Lower lobe of right lung (tissue), 2 donors: ENCODE measurements around the gene BRAF. TPM values are rescaled to one million over a fixed set of nuclear protein-coding genes. Genes with fewer than 3 reads are reported as not detected.
"Not testable (repeated sequence)": the region's sequence is repeated elsewhere in the genome, so short reads cannot be mapped to it uniquely, and the experiment has no call there.

ENCODE experiments used
- ATAC-seq, 2 donors: fragments of 200-7000 bp; cut with Tn5 transposase; one replicate each; pipeline ENCODE4 v1.9.1; 2020 to 2022; ENCODE audit warnings: mild to moderate bottlenecking in 2 of 2, moderate library complexity in 2 of 2
- DNase-seq: peaks from one replicate; pipeline ENCODE4 v3.0.0-alpha.2; 2020
- H3K27ac ChIP-seq: fragments of 200-600 bp; one replicate; pipeline ENCODE4 v1.8.0; 2022
- H3K27me3 ChIP-seq: fragments of 200-600 bp; one replicate; pipeline ENCODE4 v1.8.0; 2022; ENCODE audit warnings: low read depth
- H3K36me3 ChIP-seq: fragments of 200-600 bp; one replicate; pipeline ENCODE4 v1.8.0; 2022; ENCODE audit warnings: mild to moderate bottlenecking
- H3K4me1 ChIP-seq: fragments of 200-600 bp; one replicate; pipeline ENCODE4 v1.8.0; 2022
- H3K4me3 ChIP-seq: fragments of 200-600 bp; one replicate; pipeline ENCODE4 v1.8.0; 2022; ENCODE audit warnings: mild to moderate bottlenecking
- H3K9me3 ChIP-seq: fragments of 200-600 bp; one replicate; pipeline ENCODE4 v1.8.0; 2022
- intact Hi-C: fragments of 100-400 bp; cut with DNase I; formaldehyde crosslinking; loops from one replicate; pipeline ENCODE4 v1.11.0; 2022
- total RNA-seq: library from RNA; stranded (reverse); fragmentation: NEBNext Ultra II Directional; extraction: Animal tissue kit (Norgen Biotek cat#: 25700); gene quantifications from one replicate; pipeline ENCODE4 v1.2.1, GENCODE V29; 2021
- TF ChIP-seq, protein P1 (sequence below): fragments of 200-600 bp; IDR thresholded peaks from one replicate; pipeline ENCODE4 v1.8.0; 2022; ENCODE audit warnings: antibody characterized with exemption, mild to moderate bottlenecking
- donor health status: DM: no; HTN: yes; CAD: no; lungs with severe emphysema.

Gene BRAF
- total RNA-seq, 1 donor from 2014 or later: 43.0 TPM

DNA sequence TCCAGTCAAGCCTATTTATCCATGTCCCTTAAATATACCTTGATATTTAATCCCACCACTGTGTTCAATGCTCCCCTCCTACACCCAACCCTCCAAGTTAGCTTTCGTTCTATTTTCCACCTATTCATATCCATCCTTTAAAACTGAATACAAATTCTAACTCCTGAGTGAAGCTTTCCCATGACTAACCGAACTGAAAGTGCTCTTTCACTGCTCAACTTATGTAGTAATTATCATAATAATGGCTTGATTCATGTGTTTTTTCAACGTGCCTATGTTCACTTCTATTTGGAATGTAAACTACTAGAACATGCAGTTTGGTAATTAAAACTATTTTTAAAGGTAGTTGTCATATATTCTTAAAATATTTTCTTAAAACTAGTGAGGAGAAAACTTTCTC is 170.2 kb downstream of the BRAF start:
- Histone ChIP-seq H3K36me3 (peaks cover 15% of the 10 kb centered on the region), H3K4me3 (no peak overlapping the region), H3K27me3 (no peaks in the 10 kb centered on the region), H3K9me3 (no peaks in the 10 kb centered on the region), H3K27ac (no peak overlapping the region), H3K4me1 (no peaks in the 10 kb centered on the region)
- TF ChIP-seq, protein P1, sequence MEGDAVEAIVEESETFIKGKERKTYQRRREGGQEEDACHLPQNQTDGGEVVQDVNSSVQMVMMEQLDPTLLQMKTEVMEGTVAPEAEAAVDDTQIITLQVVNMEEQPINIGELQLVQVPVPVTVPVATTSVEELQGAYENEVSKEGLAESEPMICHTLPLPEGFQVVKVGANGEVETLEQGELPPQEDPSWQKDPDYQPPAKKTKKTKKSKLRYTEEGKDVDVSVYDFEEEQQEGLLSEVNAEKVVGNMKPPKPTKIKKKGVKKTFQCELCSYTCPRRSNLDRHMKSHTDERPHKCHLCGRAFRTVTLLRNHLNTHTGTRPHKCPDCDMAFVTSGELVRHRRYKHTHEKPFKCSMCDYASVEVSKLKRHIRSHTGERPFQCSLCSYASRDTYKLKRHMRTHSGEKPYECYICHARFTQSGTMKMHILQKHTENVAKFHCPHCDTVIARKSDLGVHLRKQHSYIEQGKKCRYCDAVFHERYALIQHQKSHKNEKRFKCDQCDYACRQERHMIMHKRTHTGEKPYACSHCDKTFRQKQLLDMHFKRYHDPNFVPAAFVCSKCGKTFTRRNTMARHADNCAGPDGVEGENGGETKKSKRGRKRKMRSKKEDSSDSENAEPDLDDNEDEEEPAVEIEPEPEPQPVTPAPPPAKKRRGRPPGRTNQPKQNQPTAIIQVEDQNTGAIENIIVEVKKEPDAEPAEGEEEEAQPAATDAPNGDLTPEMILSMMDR: no peak
- ATAC-seq: no peak
- no peak for DNase-seq
- intact Hi-C loops: no loop called here

DNA sequence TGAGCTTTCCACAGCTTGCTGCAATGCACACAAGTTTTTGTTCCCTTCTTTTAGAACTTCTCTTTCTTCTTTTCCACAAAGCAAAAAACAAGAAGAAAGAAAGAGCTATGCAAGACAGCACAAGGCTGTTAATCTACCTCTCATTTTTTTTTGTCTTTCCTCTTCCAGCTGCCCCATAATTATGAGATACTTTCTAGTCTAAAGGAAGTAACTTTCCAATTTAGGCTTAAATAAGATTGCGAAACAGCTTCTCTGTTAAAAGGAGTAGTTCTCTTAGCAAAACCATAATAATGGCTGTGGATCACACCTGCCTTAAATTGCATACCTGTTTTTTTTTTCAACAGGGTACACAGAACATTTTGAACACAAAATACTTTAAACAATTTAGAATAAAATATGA is 172.2 kb downstream of the BRAF start:
- no peak for ATAC-seq
- TF ChIP-seq, protein P1: no peak
- intact Hi-C loops: no loop called here
- Histone ChIP-seq H3K36me3 (peaks cover 26% of the 10 kb centered on the region), H3K4me3 (no peak overlapping the region), H3K9me3 (no peaks in the 10 kb centered on the region), H3K27ac (no peak overlapping the region), H3K4me1 (no peaks in the 10 kb centered on the region), H3K27me3 (no peaks in the 10 kb centered on the region)
- no peak for DNase-seq

DNA sequence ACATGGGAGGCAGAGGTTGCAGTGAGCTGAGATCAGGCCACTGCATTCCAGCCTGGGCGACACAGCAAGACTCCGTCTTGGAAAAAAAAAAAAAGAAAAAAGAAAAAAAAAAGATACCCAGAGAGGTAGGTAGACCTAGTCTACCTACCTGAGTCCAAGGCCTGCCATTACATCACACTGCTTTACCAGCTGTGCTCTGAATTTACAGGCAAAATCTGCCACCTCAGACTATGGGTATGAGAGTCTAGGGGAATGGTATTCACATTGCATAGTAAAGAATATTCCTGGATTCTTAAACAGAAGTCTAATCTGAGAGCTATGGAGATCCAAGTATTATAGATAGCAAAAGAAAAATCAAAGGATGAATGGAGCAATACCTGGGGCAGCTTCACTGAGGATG is 178.0 kb downstream of the BRAF start:
- H3K36me3 ChIP-seq: peaks cover 16% of the 10 kb centered on the region
- intact Hi-C loops: no loop called here
- ATAC-seq: no peak

GRCh38 chr7:140745266-140746058 is 179.3 kb downstream of the BRAF start:
- Histone ChIP-seq H3K27ac (no peak overlapping the region), H3K9me3 (no peaks in the 10 kb centered on the region), H3K36me3 (peaks cover 16% of the 10 kb centered on the region), H3K4me3 (no peak overlapping the region), H3K27me3 (no peaks in the 10 kb centered on the region), H3K4me1 (peaks cover 8% of the 10 kb centered on the region)
- TF ChIP-seq, protein P1: no peak
- peak in 1 of 2 donors; percentile 46 for ATAC-seq
- DNase-seq: no peak
- intact Hi-C loops: no loop called here

More for the DNA sequence above, 178.0 kb downstream of the BRAF start:
- Histone ChIP-seq H3K27ac (no peak overlapping the region), H3K27me3 (no peaks in the 10 kb centered on the region), H3K9me3 (no peaks in the 10 kb centered on the region), H3K4me3 (no peak overlapping the region), H3K4me1 (peaks cover 8% of the 10 kb centered on the region)
- no peak for DNase-seq
- TF ChIP-seq, protein P1: no peak

DNA sequence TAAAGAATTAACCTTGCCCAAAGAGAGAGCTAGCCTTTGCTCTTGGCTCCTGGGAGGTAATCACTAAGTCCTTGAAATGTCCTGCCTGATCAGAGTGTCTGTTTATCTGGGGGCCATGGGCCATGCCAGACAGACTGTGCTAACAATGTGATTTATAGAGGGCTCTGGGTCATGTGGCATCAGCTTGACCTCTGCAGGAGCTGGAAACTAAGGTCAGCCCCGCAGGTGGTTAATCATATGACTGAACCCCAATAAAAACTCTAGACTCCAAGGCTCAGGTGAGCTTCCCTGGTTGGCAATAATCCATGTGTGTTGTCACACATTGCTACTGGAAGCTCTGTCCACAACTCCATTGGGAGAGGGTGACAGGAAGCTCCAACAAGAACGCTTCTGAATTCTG is 180.7 kb downstream of the BRAF start:
- ATAC-seq (no peak), DNase-seq (no peak)
- intact Hi-C loops: no loop called here
- H3K27me3 ChIP-seq: no peaks in the 10 kb centered on the region
- no peak overlapping the region for H3K4me3 ChIP-seq
- H3K36me3 ChIP-seq: peaks cover 19% of the 10 kb centered on the region
- H3K9me3 ChIP-seq: no peaks in the 10 kb centered on the region
- TF ChIP-seq, protein P1: no peak
- no peak overlapping the region for H3K27ac ChIP-seq
- peaks cover 8% of the 10 kb centered on the region for H3K4me1 ChIP-seq

- ATAC-seq, H3K4me1 ChIP-seq, intact Hi-C loops, DNase-seq, H3K9me3 ChIP-seq, H3K4me3 ChIP-seq, H3K27ac ChIP-seq, H3K27me3 ChIP-seq: not testable (repeated sequence)
- peaks cover 21% of the 10 kb centered on the region for H3K36me3 ChIP-seq
These were observed 181.5 kb downstream of the BRAF start for GRCh38 chr7:140743255-140743654.
